GM19455 (cell line): ENCODE measurements around the gene MRPL30.
"Not testable (repeated sequence)": the region's sequence is repeated elsewhere in the genome, so short reads cannot be mapped to it uniquely, and the experiment has no call there.

Source experiments
- ATAC-seq: cut with Tn5 transposase; IDR thresholded peaks from one replicate; pipeline ENCODE4 v1.9.1; 2021; ENCODE audit not compliant: unreplicated experiment

Gene MRPL30

DNA sequence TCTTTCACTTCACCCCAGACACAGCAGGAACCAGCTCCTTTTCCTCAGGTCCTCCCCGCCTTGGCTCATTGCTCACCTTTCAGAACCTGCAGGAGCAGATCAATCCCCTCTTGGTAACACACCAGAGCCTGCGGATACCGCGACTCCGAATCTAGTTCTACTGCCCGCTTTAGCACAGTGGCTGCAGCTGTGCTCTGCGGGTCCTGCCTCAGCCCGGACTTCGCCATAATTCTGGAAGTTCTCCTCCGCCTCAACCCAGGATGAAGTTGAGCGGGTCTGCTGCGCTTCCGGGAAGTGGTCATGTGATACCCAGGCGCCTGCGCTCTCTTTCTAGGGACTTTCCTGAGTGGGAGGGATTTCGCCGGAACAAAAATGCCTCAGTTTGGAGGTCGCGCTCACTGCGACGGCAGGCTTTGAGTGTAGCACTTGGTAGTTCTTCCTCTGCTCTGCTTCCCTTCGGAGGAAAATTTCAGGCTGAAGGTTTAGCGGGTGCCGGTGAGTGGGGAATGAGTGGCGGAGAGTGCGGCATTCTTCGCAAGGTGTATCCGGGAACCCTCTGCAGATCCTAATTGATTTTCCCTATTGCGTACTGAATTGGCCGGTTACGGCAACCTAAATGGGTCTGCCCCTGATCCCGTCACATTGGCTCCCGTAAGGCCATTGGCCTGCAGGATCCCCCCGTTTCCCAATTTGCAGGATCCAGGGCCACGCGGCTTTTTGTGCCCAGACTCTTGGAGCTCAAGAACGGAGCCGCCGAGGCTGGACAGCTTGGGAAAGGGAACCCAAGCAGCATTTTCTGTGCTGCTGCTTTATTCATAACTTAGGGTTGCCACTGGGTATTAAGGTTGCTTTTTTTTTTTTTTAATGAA is at the start of gene MRPL30, which contains the start of gene MITD1:
Gene MRPL30 (plus strand): TSS at position 430 of the 869 bp plus-strand sequence. CDS start 5,020 bp downstream, outside the sequence.
Gene MITD1 (minus strand): TSS at position 304 of the 869 bp plus-strand sequence. CDS start 77 bp downstream, at position 227.
- ATAC-seq: peak; percentile 96

DNA sequence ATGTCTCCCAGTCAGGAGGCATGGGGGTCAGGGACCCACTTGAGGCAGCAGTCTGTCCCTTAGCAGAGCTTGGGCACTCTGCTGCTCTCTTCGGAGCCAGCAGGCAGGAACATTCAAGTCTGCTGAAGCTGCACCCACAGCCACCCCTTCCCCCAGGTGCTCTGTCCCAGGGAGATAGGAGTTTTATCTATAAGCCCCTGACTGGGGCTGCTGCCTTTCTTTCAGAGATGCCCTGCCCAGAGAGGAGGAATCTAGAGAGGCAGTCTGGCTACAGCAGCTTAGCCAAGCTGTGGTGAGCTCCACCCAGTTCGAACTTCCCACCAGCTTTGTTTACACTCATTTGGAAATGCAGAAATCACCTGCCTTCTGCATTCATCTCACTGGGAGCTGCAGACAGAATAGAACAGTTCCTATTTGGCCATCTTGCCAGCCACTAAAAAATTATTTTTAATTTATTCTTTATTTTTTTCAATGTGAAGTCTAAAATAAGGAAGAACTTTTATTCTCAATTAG is 45.9 kb upstream of the MRPL30 start:
- not testable (repeated sequence) for ATAC-seq

DNA sequence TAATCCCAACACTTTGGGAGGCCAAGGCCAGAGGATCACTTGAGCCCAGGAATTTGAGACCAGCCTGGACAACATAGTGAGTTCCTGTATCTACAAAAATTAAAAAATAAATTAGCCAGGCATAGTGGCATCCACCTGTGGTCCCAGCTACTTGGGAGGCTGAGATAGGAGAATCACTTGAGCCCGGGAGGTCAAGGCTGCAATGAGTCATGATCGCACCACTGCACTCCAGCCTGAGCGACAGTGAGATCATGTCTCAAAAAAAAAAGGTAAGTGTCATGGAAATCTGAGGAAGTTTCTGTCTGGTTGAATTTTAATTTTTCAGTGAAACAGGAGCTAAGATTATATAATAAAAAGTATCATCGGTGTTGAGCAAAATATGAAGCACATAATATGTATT is 42.0 kb upstream of the MRPL30 start:
- ATAC-seq: no peak

DNA sequence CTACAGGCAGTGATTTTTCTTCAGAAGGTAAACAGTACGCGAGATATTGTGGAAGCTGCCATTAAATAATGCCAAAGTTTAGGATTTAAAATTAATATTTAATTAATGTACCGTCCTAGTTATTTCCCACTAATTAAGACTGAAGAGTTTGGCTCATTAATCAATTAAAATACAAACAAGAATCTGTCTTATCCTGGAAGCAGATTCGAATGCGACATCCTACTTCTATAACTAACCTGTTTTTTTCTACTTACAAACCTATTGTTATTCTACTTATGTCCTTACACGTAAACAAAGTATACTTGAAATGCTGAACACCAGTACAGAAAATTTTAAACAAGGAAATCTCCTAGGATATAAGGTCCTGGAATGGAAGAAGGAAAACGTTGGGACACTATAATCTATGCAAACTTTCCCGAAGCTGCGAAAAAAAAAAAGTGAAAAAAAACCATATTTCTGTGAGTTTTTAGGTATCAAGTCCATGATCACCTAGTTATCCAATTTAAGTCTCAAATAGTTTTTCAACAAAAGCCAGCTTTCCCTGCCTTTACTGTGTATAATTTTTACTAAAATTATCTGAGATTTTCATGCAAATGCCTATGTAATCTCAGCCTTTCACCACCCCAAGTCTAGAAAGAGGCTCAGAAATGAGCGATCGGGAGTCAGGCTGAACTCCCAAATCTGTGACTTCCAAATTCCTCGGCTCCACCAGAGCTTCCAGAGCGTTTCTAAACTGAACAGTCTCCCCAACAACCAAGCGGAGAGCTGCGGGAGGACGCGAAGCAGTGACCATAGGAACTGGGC is 40.7 kb upstream of the MRPL30 start:
- no peak for ATAC-seq

DNA sequence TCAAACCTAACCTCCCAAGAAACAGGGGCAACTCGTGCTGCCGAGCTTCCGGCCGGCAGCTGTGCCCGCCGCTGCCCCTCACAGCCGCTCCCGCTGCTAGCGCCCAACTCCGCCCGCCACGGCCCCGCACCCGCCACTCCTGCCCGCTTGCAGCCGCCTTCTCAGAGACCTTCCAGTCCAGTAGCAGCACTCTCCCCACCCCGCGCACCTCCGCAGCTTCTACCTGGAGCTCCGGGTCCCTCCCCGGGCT is 40.2 kb upstream of the MRPL30 start:
- peak; percentile 42 for ATAC-seq

DNA sequence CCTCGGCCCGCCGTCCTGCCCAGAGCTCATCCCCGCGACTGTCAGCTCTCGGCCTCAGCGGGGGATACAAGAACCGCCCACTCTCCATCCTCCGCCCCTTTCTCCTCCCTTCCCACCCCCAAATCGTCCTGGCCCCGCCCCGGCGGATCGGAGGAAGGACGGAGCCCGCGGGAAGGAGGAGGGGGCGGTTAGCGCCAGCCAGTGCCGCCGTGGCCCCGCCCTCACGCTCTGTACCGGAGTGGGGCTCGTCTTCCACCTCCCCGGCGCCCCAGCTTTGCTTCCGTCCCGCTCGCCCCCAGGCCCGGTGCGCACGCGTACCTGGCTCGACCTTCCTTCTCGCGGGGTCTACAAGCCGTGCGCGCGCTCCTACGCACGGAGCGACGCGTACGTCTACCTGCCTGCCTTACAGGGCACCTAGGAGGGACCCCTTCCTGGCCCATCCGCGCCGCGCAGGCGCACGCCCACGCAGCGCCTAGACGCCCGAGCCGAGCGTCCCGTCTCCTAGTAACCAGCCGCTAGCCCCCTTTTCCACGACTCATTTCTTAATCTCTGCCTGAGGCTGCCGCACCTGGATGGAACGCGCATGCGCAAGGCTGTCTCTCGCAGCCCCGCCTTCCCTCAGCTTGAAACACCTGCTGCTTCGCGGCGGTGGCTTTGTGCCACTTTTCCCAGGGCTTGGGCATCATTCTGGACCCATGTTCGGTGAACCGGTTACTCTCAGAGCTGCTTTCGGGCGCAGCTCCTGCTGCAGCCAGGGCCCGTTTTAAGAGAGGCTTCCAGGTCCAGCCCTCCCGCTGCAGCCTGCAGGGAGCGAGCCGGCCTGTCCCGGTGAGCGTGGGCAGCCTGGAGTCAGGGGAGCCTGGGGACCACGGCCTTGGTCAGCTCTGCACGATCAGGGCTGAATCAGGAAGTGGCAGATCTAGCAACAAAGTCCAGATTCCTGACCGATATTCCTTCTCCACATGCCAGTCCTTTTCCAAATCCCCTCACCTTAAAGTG is 39.6 kb upstream of the MRPL30 start, which contains the start of gene C2orf15:
Gene C2orf15 (plus strand): TSS at position 598 of the 999 bp plus-strand sequence. CDS start 8,852 bp downstream, outside the sequence.
- ATAC-seq: peak; percentile 87

DNA sequence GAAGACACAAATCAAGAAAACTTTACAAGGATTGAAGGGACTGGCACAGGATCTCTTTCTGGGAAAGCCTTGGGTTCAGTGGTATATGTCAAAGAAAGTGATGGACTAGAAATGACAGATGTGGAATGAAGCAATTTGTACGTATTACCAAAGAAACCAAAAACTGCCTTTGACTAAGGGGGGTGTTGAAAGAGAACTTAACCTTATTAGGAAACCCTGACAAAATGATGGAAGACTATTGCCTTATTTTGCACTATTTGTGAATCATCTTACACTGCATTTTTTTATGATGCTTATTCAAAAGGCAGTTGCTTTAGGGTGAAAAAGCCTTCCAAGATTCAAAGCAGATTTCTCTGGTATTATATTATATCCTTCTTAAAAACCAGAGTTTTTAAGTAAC is 30.3 kb upstream of the MRPL30 start:
- no peak for ATAC-seq

DNA sequence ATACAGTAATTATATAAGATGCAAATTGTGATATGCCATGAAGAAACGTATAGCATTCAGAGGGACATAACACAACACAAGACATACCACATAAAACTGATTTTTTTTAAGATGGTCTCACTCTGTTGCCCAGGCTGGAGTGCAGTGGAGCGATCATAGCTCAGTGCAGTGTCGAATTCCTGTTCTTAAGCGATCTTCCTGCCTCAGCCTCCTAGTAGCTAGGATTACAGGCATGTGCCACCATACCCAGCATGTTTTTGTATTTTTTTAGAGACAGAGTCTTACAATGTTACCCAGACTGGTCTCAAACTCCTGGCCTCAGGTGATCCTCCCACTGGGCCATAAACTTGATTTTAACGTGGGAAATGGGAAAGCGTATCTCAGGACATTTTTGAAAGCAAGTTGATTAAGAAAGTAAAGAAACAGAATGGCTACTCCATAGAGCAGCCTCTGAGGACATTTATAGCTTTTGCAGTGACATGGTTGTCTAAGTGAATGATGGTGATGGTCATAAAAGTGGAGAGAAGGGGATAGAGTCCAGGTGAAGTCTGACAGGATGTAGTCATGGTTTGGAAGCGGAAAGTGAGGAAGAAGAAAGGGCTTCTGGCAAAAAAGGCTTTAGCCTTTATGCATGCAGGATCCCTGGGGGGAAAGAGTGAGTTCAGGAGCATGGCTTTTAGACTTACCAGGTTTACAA is 28.6 kb upstream of the MRPL30 start:
- no peak for ATAC-seq

DNA sequence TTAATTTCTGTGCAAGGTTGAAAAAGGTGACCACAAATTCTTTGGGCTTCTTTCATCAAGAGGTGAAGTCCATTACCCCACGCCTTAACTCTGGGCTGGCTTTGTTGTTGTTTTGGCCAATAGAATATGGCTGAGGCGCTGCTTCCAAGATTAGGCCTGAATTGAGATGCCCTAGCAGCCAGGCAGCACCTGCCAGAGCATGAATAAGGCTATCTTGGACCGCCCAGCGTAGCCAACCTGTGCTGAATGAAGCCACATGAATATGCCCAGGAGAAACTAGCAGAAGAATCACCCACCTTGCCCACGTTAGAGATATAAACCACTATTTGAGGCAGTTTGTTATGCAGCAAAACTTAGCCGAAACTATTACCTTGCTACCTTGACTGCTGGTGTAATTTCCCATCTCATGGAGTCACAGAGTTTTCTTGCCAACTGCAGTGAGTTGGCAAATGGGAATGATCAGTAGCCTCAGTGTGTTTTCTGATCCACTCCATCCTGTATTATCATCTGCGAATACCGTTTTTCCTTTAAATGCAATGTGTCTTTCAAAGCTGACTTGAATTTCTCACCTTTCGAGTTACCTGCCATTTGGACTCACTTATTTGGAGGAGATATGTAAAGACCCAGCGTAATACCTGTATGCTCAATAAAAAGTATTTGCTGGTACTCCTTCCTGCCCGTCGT is 26.9 kb upstream of the MRPL30 start:
- no peak for ATAC-seq

DNA sequence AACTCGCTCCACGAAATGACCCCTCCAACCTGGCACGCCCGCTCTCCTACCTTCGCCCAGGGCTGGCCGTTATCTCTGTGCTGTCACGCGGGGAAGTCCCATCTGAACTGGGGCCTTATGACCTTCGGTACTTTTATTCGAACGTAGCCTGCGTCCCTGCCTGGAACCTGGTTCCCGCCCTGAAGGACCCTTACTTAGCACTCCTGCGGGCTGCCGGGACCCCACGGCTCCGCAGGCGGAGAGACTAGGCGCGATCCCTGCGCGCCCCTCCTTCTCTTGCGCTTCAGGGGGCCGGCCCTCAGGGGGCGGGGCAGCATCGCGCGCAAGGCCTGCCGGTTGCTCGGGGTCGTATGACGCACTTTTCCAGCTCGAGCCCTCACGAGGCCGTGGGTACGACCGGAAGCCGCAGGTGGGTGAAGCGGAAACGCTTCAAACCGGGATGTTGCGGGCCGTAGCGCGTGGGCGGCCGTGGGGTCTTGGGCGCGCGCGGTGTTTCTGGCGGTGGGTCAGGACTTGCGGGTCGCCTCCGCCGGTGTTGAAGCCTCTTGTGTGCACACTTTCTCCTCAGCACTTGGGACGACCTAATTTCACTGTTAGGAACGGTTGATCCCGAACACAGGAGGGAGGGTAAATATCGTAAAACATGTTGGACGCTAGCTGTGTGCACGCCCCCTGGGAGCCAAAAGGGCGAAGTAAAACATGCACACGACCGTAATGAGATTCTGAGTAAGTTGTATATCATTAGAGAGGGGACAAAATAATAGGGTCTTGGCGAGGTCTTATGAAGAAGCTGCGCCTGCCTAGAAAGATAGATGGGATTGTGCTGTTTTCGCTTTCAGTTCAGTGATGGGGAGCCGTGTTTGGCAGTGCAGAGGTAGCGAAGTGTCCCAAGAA is 26.1 kb upstream of the MRPL30 start, which contains the start of the genes LIPT1 and TSGA10:
Gene LIPT1 (plus strand): TSS at position 325 of the 894 bp plus-strand sequence. CDS start 6,991 bp downstream, outside the sequence.
Gene TSGA10 (minus strand): TSS at position 300 of the 894 bp plus-strand sequence. CDS start 45,503 bp downstream, outside the sequence.
- ATAC-seq: peak; percentile 97

DNA sequence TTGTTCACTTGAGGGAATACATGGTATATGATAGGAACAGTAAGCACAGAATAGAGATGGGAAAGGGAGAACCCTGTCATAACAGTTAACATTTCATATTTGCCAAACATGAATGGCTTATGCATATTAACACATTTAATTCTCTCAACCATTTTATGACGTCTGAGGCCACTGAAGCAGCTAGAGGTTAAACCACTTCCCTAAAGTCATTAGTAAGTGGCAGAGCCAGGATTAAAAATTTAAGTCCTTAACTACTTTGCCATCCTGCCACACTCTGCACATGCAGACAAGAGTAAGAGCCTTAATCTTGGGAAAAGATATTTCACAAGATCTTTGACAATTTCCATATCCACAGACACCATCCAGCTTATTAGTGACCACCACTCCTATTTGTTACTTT is 24.1 kb upstream of the MRPL30 start:
- no peak for ATAC-seq

DNA sequence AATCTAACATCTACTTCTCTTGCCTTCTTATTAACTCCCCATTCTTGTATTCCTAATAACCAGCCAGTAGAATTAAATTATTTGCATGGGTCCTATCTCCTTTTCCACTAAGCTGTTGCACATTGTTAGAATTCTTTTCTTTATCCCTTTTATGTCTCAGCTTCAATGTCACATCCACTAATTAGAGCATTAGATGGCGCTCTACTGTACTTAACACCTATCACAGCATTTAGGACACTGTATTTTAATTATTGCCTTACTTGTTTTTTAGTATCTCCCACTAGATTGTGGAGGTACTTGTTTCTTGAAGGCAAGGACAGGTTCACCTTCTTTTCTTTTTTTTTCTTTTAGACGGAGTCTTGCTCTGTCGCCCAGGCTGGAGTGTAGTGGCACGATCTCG is 22.4 kb upstream of the MRPL30 start:
- no peak for ATAC-seq

DNA sequence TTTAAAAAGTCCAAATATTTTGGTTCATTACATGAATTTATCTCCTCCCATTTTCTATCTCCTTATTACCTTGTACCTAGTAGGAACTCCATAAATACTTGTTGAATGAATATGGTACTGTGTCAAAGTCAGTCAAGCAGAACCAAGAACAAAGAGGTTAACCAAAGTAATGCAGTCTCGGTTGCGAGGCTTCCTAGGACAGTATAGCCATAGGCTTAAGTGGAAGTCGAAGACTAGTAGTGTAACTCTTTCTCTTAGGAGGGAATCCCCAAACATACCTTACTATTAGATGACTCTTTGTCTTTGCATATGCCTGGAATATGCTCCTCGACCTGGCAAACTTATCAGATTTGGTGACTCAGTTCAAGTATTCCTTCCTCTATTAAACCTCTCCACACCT is 21.4 kb upstream of the MRPL30 start:
- ATAC-seq: no peak

DNA sequence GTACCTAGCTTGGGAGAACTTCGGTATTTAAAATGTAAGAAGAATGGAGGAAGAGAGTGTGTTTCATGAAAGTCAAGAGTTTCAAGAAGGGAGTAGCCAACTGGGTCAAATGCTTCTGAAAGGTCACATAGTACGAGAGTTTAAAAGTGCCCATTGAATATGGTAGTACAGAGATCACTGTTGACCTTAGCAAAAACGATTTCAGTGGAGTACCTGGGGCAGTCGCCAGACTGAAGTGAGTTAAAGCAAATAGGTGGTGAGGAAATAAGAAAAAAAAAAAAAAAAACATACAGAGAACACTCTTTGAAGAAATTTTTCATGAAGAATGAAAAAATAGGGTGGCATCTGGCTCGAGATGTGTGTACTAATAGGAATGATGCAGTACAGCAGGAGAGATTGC is 14.8 kb upstream of the MRPL30 start:
- no peak for ATAC-seq

DNA sequence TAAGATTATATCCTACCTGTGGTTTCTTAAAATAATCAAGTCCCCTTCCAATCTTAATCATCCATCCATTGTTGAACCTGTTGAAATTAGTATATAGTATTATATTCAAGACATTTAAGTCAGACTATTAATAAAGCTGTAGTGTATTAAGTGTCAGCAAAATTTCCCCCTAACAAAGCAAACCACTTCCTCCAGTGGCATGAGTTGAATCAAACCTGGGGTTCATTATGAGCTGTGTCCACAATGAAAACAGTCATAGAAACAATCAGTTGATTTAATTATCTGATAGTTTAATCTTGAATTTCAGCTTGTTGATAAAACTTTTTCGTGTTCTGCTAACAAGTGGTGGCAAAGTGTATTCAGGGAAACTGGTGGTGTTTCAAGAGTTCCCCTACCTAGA is 11.4 kb upstream of the MRPL30 start:
- no peak for ATAC-seq

DNA sequence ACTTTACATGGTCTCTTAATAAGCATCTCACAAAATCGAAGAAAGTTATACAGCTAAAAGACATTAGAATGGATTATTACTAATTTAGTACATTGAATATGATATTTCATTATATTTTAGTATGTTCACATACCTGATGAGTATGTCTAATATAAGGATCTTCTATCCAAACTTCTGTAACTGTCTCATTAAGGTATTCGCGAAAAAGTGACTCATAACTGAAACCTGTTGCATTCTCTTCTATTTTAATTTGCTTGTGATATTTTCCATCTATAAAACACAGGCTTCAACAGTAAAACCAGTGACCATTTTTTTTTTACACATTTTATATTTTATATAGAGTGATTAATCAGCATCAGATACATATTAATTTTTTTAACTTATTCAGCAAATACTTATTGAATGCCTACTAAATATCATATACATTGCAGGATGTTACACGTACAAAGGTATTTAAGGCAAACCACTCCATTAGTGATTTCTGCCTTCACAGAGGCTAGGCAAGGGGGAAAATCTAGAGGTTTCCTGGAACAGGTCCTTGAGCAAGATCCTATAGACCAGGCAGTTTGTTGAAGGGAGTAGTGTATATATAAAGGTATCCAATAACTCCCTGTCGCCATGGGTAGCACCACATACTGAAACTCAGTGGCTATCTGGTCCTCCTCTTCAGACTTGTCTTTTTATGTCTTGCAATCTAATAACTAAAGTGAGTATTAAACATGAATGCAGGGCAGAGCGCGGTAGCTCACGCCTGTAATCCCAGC is 9.4 kb upstream of the MRPL30 start:
- ATAC-seq: no peak

DNA sequence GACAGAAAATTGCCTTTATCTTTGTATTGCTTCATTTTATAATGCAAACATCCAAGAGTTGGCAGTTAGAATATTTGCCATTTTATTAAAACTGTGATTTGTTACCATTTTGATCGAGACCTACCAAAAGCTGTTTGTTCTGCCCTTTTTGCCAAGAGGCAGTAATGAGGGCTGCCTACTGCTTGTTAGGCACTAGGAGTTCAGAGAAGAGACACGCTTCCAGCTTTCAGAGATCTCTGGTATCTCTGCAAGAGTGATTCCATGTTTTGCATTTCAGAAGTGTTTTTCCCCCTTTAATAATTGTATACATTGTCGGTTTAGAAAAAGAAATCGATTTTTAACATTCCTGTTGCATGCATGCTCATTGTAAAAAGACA is 628 bp downstream of the MRPL30 start:
- ATAC-seq: no peak
